ENCODE data around the gene ANKS1A. TPM values are rescaled to one million over a fixed set of nuclear protein-coding genes. Genes with fewer than 3 reads are reported as not detected.
"Not testable (repeated sequence)": the region's sequence is repeated elsewhere in the genome, so short reads cannot be mapped to it uniquely, and the experiment has no call there.

Gene ANKS1A
- total RNA-seq, 2 donors from 2014 or later: 8.6 to 9.3 TPM

DNA sequence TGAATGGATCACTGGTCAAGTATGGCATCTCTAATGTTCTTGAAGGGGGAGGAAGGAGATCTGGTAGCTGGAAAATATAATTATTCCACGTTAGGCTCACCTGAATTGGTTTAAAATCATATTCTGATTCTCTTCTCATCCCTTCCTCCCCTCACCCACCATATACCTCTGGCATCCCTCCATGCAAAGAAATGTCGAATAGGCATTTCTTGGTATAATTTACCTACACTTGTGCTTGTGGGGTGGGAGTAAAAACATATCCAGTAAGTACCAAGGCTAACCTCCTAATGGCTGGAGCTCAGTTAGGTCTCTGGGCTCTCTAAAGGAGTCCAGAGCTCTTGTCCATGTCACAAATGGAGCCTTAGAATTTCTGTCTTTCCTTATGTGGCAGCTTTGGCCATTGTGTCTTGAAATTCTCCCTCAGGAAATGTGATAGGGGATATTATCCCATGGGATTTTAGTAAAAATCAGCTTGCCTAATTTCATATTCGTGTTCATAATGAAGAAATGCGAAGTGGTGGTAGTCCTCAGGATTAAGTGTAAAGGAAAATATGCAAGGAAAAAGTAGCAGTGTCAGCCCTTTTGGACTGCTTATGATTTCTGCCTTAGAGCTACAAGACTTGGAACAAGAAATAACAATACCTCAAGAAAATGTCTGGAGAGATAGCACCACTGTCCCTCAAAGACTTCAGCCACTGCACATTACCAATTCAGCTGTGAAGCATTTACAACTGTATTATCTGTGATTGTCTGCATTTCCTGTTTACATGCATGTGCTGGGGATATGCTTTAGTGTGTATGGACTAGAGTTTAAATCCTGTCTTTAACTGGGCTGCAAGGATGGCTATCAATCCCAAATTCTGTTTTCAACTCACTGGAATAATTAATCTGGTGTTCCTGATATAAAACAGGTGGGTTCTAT is 13.5 kb upstream of the ANKS1A start:
- DNase-seq (ENCODE audit: low spot score in 2 of 2): no peak
- H3K36me3 Mint-ChIP-seq: no peaks in the 10 kb centered on the region
- ATAC-seq: no peak
- H3K27ac Mint-ChIP-seq: peak overlapping the region; percentile 28 to 76
- H3K9me3 Mint-ChIP-seq: no peaks in the 10 kb centered on the region

GRCh38 chr6:34876472-34876871 is 12.6 kb upstream of the ANKS1A start:
- Mint-ChIP-seq H3K27ac (no peak overlapping the region), H3K9me3 (no peaks in the 10 kb centered on the region), H3K36me3 (no peaks in the 10 kb centered on the region)
- ATAC-seq: no peak
- DNase-seq (ENCODE audit: low spot score in 2 of 2): no peak

GRCh38 chr6:34877259-34877658 is 11.8 kb upstream of the ANKS1A start:
- Mint-ChIP-seq H3K27ac (no peak overlapping the region), H3K9me3 (no peaks in the 10 kb centered on the region), H3K36me3 (no peaks in the 10 kb centered on the region)
- ATAC-seq (no peak), DNase-seq (ENCODE audit: low spot score in 2 of 2) (no peak)

- peak overlapping the region in 1 of 2 donors; percentile 46 for H3K27ac Mint-ChIP-seq
- ATAC-seq (no peak), DNase-seq (ENCODE audit: low spot score in 2 of 2) (no peak)
- H3K36me3 Mint-ChIP-seq: no peaks in the 10 kb centered on the region
- H3K9me3 Mint-ChIP-seq: no peaks in the 10 kb centered on the region
These were observed 11.1 kb upstream of the ANKS1A start for GRCh38 chr6:34877869-34878485.

DNA sequence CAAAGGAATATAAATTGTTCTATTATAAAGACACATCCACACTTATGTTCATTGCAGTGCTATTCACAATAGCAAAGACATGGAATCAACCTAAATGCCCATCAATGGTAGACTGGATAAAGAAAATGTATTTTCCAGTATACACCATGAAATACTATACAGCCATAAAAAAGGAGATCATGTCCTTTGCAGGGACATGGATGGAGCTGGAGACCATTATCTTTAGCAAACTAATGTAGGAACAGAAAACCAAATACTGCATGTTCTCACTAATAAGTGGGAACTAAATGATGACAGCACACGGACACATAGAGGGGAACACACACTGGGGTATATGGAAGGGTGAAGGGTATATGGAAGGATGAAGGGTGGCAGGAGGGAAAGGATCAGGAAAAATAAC is 5.0 kb upstream of the ANKS1A start:
- DNase-seq (ENCODE audit: low spot score in 2 of 2); H3K27ac Mint-ChIP-seq; H3K9me3 Mint-ChIP-seq; ATAC-seq: not testable (repeated sequence)
- H3K36me3 Mint-ChIP-seq: peaks cover 14 to 20% of the 10 kb centered on the region in 2 donors

GRCh38 chr6:34884996-34885395 is 4.1 kb upstream of the ANKS1A start:
- Mint-ChIP-seq H3K27ac (no peak overlapping the region), H3K36me3 (peaks cover 14 to 20% of the 10 kb centered on the region in 2 donors)
- ATAC-seq: no peak

DNA sequence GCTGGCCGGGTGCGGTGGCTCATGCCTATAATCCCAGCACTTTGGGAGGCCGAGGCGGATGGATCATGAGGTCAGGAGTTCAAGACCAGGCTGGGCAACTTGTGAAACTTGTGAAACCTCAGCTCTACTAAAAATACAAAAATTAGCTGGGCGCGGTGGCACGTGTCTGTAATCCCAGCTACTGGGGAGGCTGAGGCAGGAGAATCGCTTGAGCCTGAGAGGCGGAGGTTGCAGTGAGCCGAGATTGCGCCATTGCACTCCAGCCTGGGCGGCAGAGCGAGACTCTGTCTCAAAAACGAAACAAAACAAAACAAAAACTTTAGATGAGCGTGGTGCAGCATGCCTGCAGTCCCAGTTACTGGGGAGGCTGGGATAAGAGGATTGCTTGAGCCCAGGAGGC is 3.2 kb upstream of the ANKS1A start:
- DNase-seq (ENCODE audit: low spot score in 2 of 2); ATAC-seq; H3K9me3 Mint-ChIP-seq: not testable (repeated sequence)
- Mint-ChIP-seq H3K36me3 (peaks cover 14 to 20% of the 10 kb centered on the region in 2 donors), H3K27ac (peak overlapping the region in 1 of 2 donors; percentile 72)

More at GRCh38 chr6:34884996-34885395, 4.1 kb upstream of the ANKS1A start:
- H3K9me3 Mint-ChIP-seq: no peaks in the 10 kb centered on the region
- no peak for DNase-seq (ENCODE audit: low spot score in 2 of 2)

DNA sequence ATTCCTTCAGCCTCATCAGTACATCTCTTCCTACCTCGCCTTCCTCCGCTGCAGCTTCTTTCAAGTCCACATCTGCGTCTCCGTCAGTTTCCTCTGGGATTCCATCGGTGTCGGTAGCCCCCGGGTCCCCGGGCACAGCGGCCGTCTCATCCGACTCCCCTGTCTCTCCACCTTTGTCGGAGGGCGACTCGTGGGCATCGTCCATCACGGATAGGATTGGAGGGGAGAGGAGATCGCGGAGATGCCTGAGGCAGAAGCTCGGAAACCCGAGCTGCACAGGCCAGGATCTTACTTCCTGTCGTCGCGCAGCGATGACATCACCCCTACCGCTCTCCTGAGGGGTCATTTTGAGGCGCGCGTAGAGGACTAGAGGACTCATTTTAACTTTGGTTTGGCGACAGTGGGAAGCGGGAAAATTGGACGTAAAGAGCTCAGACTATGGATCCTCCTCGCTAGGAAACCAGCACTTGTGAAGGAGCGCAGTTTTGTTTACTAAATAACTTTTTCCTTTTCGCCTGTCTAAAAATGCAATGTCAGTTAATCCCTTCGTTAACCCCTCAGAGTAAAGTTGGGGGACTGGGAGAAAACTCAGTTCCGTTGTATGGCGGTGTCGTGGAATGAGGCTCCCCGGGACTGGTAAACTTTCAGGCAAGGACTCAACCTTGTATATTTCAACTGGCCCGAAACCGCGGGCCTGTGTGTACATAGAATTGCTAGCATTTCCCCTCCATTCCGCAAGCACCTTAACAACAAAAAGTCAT is 1.1 kb upstream of the ANKS1A start, which contains the start of gene TAF11:
Gene TAF11, minus strand, starts transcription at position 290 of the 761 bp plus-strand sequence. Its CDS starts 85 bp downstream, at position 205.
- H3K9me3 Mint-ChIP-seq: no peaks in the 10 kb centered on the region

DNA sequence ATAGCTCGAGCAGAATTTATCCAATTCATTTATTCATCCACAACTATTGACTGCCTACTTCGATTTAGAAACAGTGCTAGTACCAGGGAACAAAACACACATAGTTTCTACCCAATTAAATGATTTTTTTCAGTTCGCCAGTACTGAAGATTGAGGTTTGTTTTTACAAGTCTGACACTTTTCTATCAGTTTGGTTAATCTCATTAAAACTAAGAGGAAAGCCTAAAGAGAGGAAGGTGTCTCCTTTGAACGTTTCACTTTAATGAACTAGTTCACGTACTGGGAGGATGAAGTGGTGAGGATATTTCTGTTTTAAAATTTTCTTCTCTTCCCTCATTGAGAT is 570 bp upstream of the ANKS1A start:
- H3K27ac Mint-ChIP-seq: peak overlapping the region; percentile 96 to 100
- DNase-seq (ENCODE audit: low spot score in 2 of 2) (no peak), ATAC-seq (no peak)
- H3K36me3 Mint-ChIP-seq: peaks cover 14 to 18% of the 10 kb centered on the region in 2 donors
- H3K9me3 Mint-ChIP-seq: no peaks in the 10 kb centered on the region

More for the DNA sequence above, 1.1 kb upstream of the ANKS1A start, which contains the start of gene TAF11:
- Mint-ChIP-seq H3K36me3 (peaks cover 14 to 20% of the 10 kb centered on the region in 2 donors), H3K27ac (peak within 1 kb of the TSS; percentile 96 to 100)
- ATAC-seq (peak; percentile 86 to 89), DNase-seq (ENCODE audit: low spot score in 2 of 2) (peak; percentile 83 to 89)

- H3K9me3 Mint-ChIP-seq: no peaks in the 10 kb centered on the region
- ATAC-seq: no peak
- H3K27ac Mint-ChIP-seq: peak overlapping the region; percentile 94 to 96
These were observed 1.5 kb downstream of the ANKS1A start for GRCh38 chr6:34890533-34890925.

DNA sequence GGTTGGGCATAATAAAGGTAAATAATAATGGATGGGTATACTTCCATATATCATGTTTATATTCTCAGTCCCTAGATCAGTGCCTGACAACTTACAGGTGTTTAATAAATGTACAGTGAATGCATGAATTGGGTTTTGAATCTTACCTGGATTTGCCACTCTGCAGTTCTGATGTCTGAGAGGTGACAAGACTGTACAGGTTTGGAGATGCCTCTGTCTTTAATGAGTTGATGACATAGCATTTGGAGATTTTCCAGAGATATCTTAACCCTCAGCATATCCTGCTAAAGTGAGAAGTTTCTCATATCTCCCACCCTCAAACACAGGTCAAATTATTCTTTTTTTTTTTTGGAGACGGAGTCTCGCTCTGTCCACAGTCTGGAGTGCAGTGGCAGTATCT is 2.2 kb downstream of the ANKS1A start:
- ATAC-seq: no peak
- DNase-seq (ENCODE audit: low spot score in 2 of 2): no peak
- no peak overlapping the region for H3K27ac Mint-ChIP-seq
- peaks cover 9 to 14% of the 10 kb centered on the region in 2 donors for H3K36me3 Mint-ChIP-seq
- no peaks in the 10 kb centered on the region for H3K9me3 Mint-ChIP-seq

More at GRCh38 chr6:34890533-34890925, 1.5 kb downstream of the ANKS1A start:
- H3K36me3 Mint-ChIP-seq: peaks cover 9 to 14% of the 10 kb centered on the region in 2 donors
- no peak for DNase-seq (ENCODE audit: low spot score in 2 of 2)

- Mint-ChIP-seq H3K9me3 (no peaks in the 10 kb centered on the region), H3K27ac (no peak overlapping the region), H3K36me3 (no peaks in the 10 kb centered on the region)
- no peak for DNase-seq (ENCODE audit: low spot score in 2 of 2)
- ATAC-seq: no peak
These were observed 5.6 kb downstream of the ANKS1A start for GRCh38 chr6:34894693-34895092.

GRCh38 chr6:34897130-34897529 is 8.1 kb downstream of the ANKS1A start:
- no peak overlapping the region for H3K27ac Mint-ChIP-seq
- H3K9me3 Mint-ChIP-seq: no peaks in the 10 kb centered on the region
- no peak for ATAC-seq
- no peaks in the 10 kb centered on the region for H3K36me3 Mint-ChIP-seq
- DNase-seq (ENCODE audit: low spot score in 2 of 2): no peak

GRCh38 chr6:34897716-34898115 is 8.7 kb downstream of the ANKS1A start:
- no peak for ATAC-seq
- Mint-ChIP-seq H3K9me3 (no peaks in the 10 kb centered on the region), H3K27ac (no peak overlapping the region), H3K36me3 (no peaks in the 10 kb centered on the region)
- DNase-seq (ENCODE audit: low spot score in 2 of 2): no peak

DNA sequence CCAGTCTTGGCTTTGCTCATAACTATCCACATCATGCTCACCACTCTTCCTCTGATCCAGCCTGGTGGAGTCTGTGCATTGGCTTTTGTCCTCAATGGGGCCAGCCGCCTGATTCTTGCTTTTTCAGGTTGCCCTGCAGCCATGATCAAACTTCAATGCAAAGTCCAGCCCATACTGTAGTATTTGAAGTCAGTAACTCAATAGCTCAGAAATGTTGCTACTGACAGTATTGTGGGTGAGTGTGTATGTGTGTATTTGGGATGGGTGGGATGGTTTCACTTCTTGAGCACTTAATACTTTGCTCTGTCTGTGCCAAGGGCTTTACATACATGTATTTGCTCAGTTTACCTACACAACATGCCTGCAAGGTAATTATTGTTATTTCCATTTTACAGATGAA is 10.7 kb downstream of the ANKS1A start:
- H3K27ac Mint-ChIP-seq; H3K36me3 Mint-ChIP-seq; H3K9me3 Mint-ChIP-seq; DNase-seq (ENCODE audit: low spot score in 2 of 2); ATAC-seq: not testable (repeated sequence)

- Mint-ChIP-seq H3K36me3 (peaks cover 0 to 5% of the 10 kb centered on the region in 2 donors), H3K27ac (no peak overlapping the region), H3K9me3 (no peaks in the 10 kb centered on the region)
- no peak for DNase-seq (ENCODE audit: low spot score in 2 of 2)
- ATAC-seq: no peak
These were observed 11.4 kb downstream of the ANKS1A start for GRCh38 chr6:34900321-34901031.
